ENCODE data around the gene DMD.

DNA sequence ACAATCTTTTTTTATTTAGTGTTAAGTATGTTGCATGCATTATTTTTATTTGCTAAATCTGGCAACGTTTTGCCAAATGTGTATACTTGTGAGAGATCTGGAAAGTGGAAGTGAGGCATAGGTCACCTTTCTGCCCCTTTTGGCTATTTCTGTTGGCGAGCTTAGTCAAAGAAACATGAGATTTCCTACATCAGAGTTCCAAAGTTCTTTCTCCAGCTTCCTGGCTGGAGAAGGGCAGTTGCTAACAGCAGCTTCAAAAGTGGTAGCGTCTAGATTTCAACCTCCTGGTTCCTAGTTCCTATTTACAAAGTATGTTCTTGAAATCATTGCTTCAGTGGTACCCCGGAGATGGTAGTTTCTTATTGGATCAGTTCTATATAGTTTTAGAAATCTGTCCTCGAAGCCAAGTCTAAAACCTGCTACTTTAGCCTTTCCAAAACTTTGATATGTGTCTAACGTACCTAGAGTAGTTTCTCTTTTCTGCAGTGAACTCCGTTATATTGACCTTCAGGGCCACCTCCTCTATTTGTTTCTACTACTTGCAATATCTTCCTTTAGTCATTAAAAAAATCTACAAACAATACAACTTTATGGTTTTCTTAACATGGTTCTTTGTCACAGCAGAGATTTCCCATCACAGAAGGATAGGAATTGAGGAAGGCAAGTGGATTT, 1683.8 kb downstream of the DMD start:
- TF ChIP-seq, protein P1, sequence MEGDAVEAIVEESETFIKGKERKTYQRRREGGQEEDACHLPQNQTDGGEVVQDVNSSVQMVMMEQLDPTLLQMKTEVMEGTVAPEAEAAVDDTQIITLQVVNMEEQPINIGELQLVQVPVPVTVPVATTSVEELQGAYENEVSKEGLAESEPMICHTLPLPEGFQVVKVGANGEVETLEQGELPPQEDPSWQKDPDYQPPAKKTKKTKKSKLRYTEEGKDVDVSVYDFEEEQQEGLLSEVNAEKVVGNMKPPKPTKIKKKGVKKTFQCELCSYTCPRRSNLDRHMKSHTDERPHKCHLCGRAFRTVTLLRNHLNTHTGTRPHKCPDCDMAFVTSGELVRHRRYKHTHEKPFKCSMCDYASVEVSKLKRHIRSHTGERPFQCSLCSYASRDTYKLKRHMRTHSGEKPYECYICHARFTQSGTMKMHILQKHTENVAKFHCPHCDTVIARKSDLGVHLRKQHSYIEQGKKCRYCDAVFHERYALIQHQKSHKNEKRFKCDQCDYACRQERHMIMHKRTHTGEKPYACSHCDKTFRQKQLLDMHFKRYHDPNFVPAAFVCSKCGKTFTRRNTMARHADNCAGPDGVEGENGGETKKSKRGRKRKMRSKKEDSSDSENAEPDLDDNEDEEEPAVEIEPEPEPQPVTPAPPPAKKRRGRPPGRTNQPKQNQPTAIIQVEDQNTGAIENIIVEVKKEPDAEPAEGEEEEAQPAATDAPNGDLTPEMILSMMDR (IDR thresholded peaks at IDR 0.05), result no peak
- no peak for TF ChIP-seq EZH2 (IDR thresholded peaks at IDR 0.05)

Measured in neural progenitor cell (in vitro differentiated cells).